HG03025 (cell line): ENCODE measurements around the gene SYNE1.
"Not testable (repeated sequence)": the region's sequence is repeated elsewhere in the genome, so short reads cannot be mapped to it uniquely, and the experiment has no call there.

Experiments used
- ATAC-seq: cut with Tn5 transposase; IDR thresholded peaks from one replicate; pipeline ENCODE4 v1.9.1; 2021; ENCODE audit warnings: mild to moderate bottlenecking, moderate library complexity; ENCODE audit not compliant: unreplicated experiment, low FRiP score

SYNE1 gene

DNA sequence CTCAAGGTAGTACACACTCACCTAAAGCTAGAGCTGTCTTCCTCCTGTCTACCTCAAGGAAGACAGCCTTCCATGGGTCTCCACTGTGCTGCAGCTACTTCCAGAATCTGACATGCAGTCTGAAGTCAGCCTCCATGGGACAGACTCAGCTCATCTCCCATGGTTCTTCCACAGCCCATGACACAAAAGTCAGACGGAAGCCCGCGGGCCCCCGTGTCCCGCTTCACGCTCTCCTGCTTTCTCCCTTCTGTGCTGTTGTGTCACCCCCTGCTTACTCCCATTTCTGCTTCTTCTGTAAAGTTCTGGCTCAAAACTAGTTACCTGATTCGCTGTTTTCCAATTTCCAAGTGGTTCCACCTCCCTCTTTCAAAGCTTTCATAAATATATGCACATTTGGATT lies 184.5 kb downstream of the SYNE1 start:
- ATAC-seq = no peak

GRCh38 chr6:152450519-152450918 lies 186.6 kb downstream of the SYNE1 start:
- ATAC-seq = no peak

GRCh38 chr6:152441902-152442301 lies 195.3 kb downstream of the SYNE1 start:
- no peak for ATAC-seq

GRCh38 chr6:152435816-152436215 lies 201.3 kb downstream of the SYNE1 start:
- no peak for ATAC-seq

GRCh38 chr6:152432758-152433157 lies 204.4 kb downstream of the SYNE1 start:
- no peak for ATAC-seq

GRCh38 chr6:152428126-152428525 lies 209.0 kb downstream of the SYNE1 start:
- ATAC-seq = no peak

DNA sequence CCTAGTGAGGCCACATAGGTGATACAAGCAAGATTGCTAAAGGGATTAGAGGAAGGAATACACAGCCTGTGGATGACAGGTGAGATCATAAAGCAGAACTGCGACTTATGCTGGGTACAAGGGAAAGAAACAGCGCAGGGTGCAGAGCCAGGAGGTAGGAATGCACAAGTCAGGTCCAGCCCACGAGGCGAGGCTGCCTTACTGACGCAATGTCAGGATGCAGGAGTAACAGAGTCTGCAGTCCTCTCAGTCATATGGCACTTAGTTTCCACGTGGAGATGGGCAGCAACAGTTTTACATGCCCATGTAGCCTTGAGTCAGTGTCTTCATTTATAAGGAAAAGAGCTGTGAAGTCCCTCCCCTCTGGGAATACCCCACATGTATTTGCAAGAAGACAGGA lies 210.9 kb downstream of the SYNE1 start:
- ATAC-seq = no peak

DNA sequence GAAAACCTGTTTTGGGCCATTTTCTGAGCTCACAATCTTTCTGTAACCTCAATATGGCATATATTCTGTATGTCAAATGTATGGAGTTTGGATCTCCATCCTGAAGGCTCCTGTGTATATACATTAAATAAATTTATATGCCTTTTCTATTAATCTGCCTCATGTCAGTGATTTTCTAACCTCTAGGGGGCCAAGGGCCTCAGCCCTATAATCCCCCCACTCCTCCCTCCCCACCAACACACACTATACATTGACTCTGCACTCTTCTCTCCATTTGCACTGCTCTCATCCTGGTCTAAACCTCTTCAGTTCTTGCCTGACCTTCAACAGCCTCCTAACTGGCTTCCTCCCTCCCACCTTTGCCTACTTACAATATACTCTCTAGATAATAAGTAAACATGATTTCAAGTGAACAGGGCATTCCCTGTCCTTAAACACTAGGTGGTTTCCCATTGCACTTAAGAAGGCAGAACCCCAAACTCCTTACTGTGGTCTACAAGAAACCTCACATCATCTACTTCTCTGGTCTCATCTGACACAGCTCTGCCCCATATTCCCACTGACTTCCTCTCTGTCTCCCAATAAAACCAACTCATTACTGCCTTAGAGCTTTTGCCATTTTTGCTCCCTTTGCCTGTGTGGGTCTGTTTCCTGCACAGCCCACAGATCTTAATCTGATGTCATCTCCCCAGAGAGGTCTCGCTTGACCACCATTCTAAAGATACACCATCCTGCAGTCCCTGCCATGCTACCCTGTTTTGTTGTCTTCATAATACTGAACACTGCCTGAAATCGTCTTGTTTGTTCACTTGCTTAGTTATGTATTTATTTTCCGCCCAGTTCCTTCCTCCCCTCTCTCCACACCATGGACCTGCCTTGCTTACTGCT lies 213.7 kb downstream of the SYNE1 start:
- ATAC-seq = no peak

DNA sequence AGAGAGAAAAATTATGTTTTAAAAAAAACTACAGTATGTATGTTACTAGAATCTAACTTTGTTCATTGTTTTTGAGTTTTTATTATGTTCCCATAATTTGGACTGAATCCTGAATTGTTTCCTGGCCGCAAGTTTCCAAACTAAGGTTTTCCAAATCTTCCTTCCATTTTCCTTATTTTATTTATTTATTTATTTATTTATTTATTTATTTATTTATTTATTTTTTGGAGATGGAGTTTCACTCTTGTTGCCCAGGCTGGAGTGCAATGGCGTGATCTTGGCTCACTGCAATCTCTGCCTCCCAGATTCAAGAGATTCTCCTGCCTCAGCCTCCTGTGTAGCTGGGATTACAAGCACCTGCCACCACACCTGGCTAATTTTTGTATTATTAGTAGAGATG lies 215.7 kb downstream of the SYNE1 start:
- not testable (repeated sequence) for ATAC-seq

DNA sequence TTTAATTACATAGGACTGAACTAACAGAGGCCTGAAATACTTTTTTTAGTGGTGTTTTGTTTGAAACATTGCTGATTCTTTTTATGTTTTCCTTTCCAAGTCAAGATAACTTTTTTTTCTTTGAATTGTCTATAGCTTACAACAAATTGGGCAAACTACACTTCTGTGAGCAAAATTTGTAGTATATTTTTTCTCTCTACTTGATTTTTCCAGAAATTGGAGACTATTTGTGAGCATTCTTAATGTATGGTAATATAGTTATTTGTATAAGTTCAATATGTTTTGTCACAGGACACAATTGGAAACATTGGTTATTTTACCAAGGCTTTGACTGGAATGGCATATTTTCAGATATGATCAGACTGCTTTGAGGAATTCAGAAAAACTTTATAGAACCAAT lies 216.5 kb downstream of the SYNE1 start:
- no peak for ATAC-seq

DNA sequence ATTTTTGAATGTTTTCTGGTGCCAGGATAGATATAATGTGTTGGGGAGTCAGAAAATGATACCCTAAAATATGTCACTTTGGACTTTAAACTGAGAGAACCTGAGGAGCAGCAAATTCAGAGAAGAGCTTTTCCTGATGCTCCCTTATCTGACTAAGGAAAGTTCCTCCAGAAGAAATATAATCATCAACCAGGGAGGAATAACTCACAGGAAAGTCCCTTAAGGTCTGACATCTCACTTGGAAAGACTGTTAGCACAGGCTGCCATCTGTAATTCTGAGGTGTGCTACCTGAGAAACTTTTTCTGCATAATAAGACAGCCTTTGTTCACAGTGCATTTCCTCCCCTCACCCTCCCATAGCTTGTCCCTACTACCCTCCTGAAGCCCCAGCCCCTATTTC lies 218.6 kb downstream of the SYNE1 start:
- no peak for ATAC-seq

DNA sequence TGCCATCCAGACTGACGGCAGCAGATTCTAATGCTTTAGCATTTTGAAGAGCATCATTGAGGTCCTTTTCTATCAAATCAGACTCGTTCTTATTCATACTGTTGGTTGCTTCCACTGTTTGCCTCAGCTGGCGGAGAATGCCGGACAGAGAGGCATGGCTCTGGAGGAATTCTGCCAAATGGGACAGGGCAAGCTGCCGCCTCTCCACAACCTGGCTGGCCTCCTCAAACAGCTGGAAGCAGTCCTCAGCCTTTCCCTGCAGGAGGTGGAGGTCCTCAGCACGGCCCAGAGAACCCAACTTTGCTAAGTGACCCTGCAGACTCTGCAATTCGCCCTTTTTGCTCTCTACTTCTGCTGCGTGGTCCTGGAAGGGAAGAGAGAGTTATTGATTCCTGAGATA lies 220.5 kb downstream of the SYNE1 start:
- no peak for ATAC-seq

GRCh38 chr6:152404936-152405595 lies 232.1 kb downstream of the SYNE1 start:
- no peak for ATAC-seq

- ATAC-seq = no peak
These were observed 232.9 kb downstream of the SYNE1 start for GRCh38 chr6:152404086-152404857.

GRCh38 chr6:152402791-152403190 lies 234.4 kb downstream of the SYNE1 start:
- no peak for ATAC-seq

DNA sequence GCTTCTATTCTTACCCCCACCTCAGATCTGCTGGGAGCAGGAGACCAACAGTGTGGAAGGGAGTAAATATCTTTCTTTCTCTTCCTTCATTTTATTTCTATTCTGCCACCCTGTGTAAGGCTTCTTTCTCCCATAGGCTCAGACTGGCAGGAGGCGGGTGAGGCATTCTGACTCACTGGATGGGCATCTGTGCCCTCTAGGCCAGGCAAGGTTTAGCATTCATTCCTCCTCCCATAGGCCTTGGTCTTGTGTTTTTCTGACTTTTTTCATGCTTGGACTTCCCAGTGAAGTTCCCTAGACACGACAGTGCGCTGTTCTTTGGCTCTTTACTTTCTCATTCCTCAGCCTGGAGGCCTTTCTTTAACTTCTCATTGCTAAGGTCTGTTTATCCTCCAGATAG lies 235.2 kb downstream of the SYNE1 start:
- ATAC-seq = no peak

GRCh38 chr6:152399399-152399798 lies 237.8 kb downstream of the SYNE1 start:
- no peak for ATAC-seq

DNA sequence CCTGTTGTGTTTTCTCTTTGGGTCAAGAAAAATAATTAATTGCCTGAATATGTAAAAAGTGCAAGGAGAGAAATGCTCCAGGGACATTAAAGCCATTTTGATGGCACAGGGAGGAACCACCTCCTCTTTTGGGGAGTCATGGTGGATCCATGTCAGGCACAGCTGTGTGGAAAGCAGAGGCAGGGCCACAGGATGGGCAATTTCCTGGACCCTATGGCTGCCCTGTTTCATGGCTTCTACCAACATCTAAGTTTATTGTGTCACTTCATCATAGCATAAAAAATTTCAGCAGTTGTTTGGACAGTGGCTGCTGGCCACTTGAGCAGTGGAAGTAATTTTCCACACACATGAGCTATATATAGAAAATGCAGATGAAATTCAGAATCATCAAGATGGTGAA lies 238.2 kb downstream of the SYNE1 start:
- no peak for ATAC-seq

DNA sequence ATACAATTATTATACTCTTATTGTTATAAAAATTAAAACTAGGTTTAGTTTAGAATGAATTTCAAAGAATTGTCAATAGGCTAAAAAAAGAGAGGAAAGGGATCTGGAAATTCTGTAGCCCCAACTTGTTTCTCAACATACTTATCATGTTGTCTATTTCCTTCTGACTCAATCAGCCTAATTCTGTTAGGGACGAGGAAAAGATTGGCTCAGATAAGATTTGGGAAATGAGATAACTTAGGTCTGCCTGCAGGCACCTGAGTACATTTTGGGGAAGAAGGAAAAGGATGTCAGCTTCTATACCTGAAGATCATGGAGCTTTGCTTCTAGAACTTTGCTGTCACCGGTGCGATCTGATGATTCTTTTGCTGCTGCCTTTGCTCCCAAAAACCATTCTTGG lies 238.8 kb downstream of the SYNE1 start:
- no peak for ATAC-seq

GRCh38 chr6:152394303-152394702 lies 242.9 kb downstream of the SYNE1 start:
- no peak for ATAC-seq

- no peak for ATAC-seq
These were observed 245.8 kb downstream of the SYNE1 start for GRCh38 chr6:152391179-152391880.
